Ishikawa (cell line): Measurements from ENCODE around the gene WNT4.

ENCODE experiments used
- CEBPB ChIP-seq: IDR thresholded peaks from 2 replicates; pipeline ENCODE4 v1.6.1; 2012
- CREB1 ChIP-seq: IDR thresholded peaks from 2 replicates; pipeline ENCODE4 v1.6.1; 2012; ENCODE audit warnings: low read depth
- EGR1 ChIP-seq: IDR thresholded peaks from 2 replicates; pipeline ENCODE4 v1.6.1; 2012
- EP300 ChIP-seq: IDR thresholded peaks from 2 replicates; pipeline ENCODE4 v1.6.1; 2012; ENCODE audit warnings: borderline replicate concordance
- FOXM1 ChIP-seq: IDR thresholded peaks from 2 replicates; pipeline ENCODE4 v1.6.1; 2012; ENCODE audit warnings: low read depth, borderline replicate concordance
- MAX ChIP-seq: IDR thresholded peaks from 2 replicates; pipeline ENCODE4 v1.6.1; 2012
- NFIC ChIP-seq: IDR thresholded peaks from 2 replicates; pipeline ENCODE4 v1.6.1; 2012
- RAD21 ChIP-seq: IDR thresholded peaks from 2 replicates; pipeline ENCODE4 v1.6.1; 2012; ENCODE audit warnings: low read depth
- REST ChIP-seq: IDR thresholded peaks from 2 replicates; pipeline ENCODE4 v1.6.1; 2012; ENCODE audit warnings: low read depth, mild to moderate bottlenecking
- TAF1 ChIP-seq: IDR thresholded peaks from 2 replicates; pipeline ENCODE4 v1.6.1; 2012; ENCODE audit warnings: low read depth, mild to moderate bottlenecking
- TCF12 ChIP-seq: IDR thresholded peaks from 2 replicates; pipeline ENCODE4 v1.6.1; 2012; ENCODE audit warnings: low read depth
- TEAD4 ChIP-seq: IDR thresholded peaks from 2 replicates; pipeline ENCODE4 v1.6.1; 2012
- USF1 ChIP-seq: IDR thresholded peaks from 2 replicates; pipeline ENCODE4 v1.6.1; 2012
- YY1 ChIP-seq: IDR thresholded peaks from 2 replicates; pipeline ENCODE4 v1.6.1; 2012; ENCODE audit warnings: low read depth
- ZBTB7A ChIP-seq: IDR thresholded peaks from 2 replicates; pipeline ENCODE4 v1.6.1; 2012; ENCODE audit warnings: low read depth

The WNT4 gene

DNA sequence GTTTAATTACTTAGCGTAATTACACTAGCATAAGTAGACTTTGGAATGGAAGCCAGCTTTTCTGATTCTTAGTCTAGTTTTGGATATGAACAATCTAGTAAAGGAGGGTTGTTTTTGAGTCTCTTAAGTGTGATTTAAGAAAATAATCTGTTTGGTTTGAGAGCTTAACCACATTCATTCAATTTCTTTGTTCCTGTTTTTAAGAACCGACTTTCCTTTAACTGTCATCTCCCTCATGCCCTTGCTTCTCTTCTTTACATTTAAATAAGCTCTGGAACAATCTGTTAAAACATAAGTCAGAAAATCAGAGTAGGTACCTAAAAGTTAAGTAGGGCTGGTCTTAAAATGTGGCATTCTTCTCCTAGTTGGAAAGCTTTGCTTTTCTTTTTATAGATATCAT lies 62.7 kb downstream of the WNT4 start:
- no peak for TF ChIP-seq MAX

DNA sequence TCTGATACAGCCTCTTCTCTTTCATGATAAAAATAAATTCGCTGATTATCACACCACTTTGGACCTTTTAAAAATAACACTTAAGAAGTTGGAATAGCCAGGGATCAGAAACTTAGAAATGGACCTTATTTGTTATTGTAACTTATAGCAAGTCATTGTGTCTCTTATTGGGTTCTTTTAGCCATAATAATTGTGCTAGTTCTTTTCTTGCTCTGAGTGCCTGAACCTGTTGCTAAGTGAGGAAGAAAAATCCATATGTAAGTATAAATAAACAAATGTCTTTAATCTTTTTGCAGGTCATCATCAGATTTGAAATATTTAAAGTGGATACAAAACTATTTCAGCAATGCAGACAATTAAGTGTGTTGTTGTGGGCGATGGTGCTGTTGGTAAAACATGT lies 64.8 kb downstream of the WNT4 start:
- TF ChIP-seq ZBTB7A (no peak), NFIC (no peak), YY1 (no peak), TCF12 (no peak), REST (no peak), CREB1 (no peak), MAX (no peak), FOXM1 (no peak), CEBPB (no peak), TEAD4 (no peak), USF1 (no peak), EP300 (no peak), EGR1 (no peak), RAD21 (no peak), TAF1 (no peak)

- TF ChIP-seq EGR1 (no peak), ZBTB7A (no peak), NFIC (no peak), YY1 (no peak), CREB1 (no peak), USF1 (no peak), CEBPB (no peak), REST (no peak), FOXM1 (no peak), TAF1 (no peak), RAD21 (no peak), TEAD4 (no peak), TCF12 (no peak), MAX (no peak), EP300 (no peak)
Observed at GRCh38 chr1:22077728-22078127, 65.2 kb downstream of the WNT4 start.

GRCh38 chr1:22076346-22076745 lies 66.6 kb downstream of the WNT4 start:
- TF ChIP-seq YY1: no peak
- no peak for TF ChIP-seq REST
- no peak for TF ChIP-seq TCF12
- no peak for TF ChIP-seq FOXM1
- no peak for TF ChIP-seq TAF1
- TF ChIP-seq NFIC: no peak
- TF ChIP-seq USF1: no peak
- no peak for TF ChIP-seq EP300

GRCh38 chr1:22075718-22076117 lies 67.2 kb downstream of the WNT4 start:
- TF ChIP-seq REST (no peak), TEAD4 (no peak), TCF12 (no peak), MAX (no peak), EP300 (no peak), EGR1 (no peak), TAF1 (no peak), FOXM1 (no peak), USF1 (no peak), CEBPB (no peak), RAD21 (no peak), NFIC (no peak), ZBTB7A (no peak), YY1 (no peak)
